Left ventricle myocardium inferior (tissue), 1 donor: ENCODE measurements around the gene SKI. TPM values are rescaled to one million over a fixed set of nuclear protein-coding genes. Genes with fewer than 3 reads are reported as not detected.

Experiments used
- DNase-seq: peaks from one replicate; pipeline ENCODE4 v3.0.0-alpha.2; 2020
- H3K27ac ChIP-seq: fragments of 200-600 bp; replicated peaks from 2 replicates; pipeline ENCODE4 v1.8.0; 2021
- H3K27me3 ChIP-seq: fragments of 200-600 bp; 2 replicates; pipeline ENCODE4 v1.8.0; 2021; ENCODE audit warnings: low read depth
- H3K36me3 ChIP-seq: fragments of 200-600 bp; 2 replicates; pipeline ENCODE4 v1.8.0; 2021
- H3K4me1 ChIP-seq: fragments of 200-600 bp; 2 replicates; pipeline ENCODE4 v1.8.0; 2021
- H3K4me3 ChIP-seq: fragments of 200-600 bp; 2 replicates; pipeline ENCODE4 v1.8.0; 2021; ENCODE audit warnings: mild to moderate bottlenecking, moderate library complexity
- H3K9me3 ChIP-seq: fragments of 200-600 bp; replicated peaks from 2 replicates; pipeline ENCODE4 v1.8.0; 2021
- intact Hi-C: fragments of 100-400 bp; cut with micrococcal nuclease; formaldehyde crosslinking; loops from one replicate; pipeline ENCODE4 v1.11.0; 2022
- total RNA-seq: library from RNA; stranded (reverse); fragmentation: NEBNext Ultra II Directional; extraction: Animal tissue kit (Norgen Biotek cat#: 25700); gene quantifications from one replicate; pipeline ENCODE4 v1.2.1, GENCODE V29; 2021
- TF ChIP-seq, protein P1 (sequence below): fragments of 200-600 bp; IDR thresholded peaks from 2 replicates; pipeline ENCODE4 v1.8.0; 2021; ENCODE audit warnings: antibody characterized with exemption, mild to moderate bottlenecking, borderline replicate concordance
- donor health status: DM: no; HTN: yes; CAD: no; lungs with severe emphysema.

SKI gene
- total RNA-seq, 1 donor from 2014 or later: 37.9 TPM

- H3K36me3 ChIP-seq: no peaks in the 10 kb centered on the region
- no peaks in the 10 kb centered on the region for H3K27me3 ChIP-seq
- intact Hi-C loops: no loop called here
- H3K9me3 ChIP-seq: no peaks in the 10 kb centered on the region
- no peak for DNase-seq
- TF ChIP-seq, protein P1, sequence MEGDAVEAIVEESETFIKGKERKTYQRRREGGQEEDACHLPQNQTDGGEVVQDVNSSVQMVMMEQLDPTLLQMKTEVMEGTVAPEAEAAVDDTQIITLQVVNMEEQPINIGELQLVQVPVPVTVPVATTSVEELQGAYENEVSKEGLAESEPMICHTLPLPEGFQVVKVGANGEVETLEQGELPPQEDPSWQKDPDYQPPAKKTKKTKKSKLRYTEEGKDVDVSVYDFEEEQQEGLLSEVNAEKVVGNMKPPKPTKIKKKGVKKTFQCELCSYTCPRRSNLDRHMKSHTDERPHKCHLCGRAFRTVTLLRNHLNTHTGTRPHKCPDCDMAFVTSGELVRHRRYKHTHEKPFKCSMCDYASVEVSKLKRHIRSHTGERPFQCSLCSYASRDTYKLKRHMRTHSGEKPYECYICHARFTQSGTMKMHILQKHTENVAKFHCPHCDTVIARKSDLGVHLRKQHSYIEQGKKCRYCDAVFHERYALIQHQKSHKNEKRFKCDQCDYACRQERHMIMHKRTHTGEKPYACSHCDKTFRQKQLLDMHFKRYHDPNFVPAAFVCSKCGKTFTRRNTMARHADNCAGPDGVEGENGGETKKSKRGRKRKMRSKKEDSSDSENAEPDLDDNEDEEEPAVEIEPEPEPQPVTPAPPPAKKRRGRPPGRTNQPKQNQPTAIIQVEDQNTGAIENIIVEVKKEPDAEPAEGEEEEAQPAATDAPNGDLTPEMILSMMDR: no peak
- no peak overlapping the region for H3K27ac ChIP-seq
- H3K4me1 ChIP-seq: no peaks in the 10 kb centered on the region
- H3K4me3 ChIP-seq: no peak overlapping the region
Measured at GRCh38 chr1:2342384-2343022, 114.4 kb downstream of the SKI start.

DNA sequence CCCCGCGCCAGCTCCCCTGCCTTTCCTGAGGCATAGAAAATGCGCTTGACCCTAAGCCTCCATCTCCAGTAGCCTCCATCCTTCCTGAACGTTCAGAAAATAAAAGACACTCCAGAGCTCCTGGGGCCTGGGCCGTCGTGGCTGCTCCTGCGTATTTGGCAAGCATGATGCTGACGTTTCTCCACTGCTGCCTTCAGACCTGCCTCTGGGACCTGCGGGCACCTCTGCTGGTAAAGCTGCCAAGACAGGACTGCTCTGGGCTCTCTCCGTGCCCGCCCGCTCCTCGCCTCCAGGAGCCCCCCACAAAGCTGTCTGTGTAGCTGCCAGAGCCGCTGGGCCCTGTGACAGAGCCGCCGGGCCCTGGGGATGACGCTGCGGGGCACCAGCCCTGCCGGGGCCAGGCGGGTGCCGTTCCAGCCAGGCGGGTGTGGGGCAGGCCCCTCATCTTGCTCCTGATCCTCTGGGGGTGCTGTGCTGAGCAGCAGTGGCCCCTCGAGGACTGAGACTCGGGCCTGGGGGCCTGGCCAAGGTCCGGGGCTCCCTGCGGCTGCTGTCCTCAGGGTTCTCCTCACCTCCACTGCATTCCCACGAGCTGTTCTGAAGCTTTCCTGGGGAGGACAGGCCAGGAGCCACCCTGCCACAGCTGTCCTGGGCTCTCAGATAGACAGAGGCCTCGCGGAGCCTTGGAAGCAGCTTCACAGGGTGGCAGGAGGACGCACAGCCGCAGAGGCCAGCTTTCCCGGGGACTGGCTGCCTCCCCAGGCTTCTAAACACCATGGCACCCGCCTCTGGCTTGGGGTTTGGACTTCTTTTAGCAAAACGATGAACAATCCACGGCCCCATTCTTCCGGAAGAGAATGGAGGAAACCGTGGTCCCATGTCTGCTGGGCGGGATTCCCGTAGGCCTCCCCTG, 115.2 kb downstream of the SKI start:
- Histone ChIP-seq H3K27ac (no peak overlapping the region), H3K4me3 (no peak overlapping the region), H3K27me3 (no peaks in the 10 kb centered on the region), H3K9me3 (no peaks in the 10 kb centered on the region), H3K36me3 (no peaks in the 10 kb centered on the region), H3K4me1 (no peaks in the 10 kb centered on the region)
- TF ChIP-seq, protein P1: no peak
- intact Hi-C loops: no loop called here
- DNase-seq: no peak

- Histone ChIP-seq H3K36me3 (no peaks in the 10 kb centered on the region), H3K27ac (no peak overlapping the region), H3K9me3 (no peaks in the 10 kb centered on the region), H3K4me1 (no peaks in the 10 kb centered on the region), H3K4me3 (no peak overlapping the region), H3K27me3 (no peaks in the 10 kb centered on the region)
- intact Hi-C loops: no loop called here
- TF ChIP-seq, protein P1: no peak
- no peak for DNase-seq
Measured at GRCh38 chr1:2344121-2344681, 116.1 kb downstream of the SKI start.

- no peaks in the 10 kb centered on the region for H3K4me1 ChIP-seq
- no peak overlapping the region for H3K27ac ChIP-seq
- intact Hi-C loops: no loop called here
- H3K4me3 ChIP-seq: no peak overlapping the region
- H3K9me3 ChIP-seq: no peaks in the 10 kb centered on the region
- TF ChIP-seq, protein P1: no peak
- no peaks in the 10 kb centered on the region for H3K27me3 ChIP-seq
- peak; percentile 11 for DNase-seq
- no peaks in the 10 kb centered on the region for H3K36me3 ChIP-seq
Measured at GRCh38 chr1:2344744-2345296, 116.7 kb downstream of the SKI start.

DNA sequence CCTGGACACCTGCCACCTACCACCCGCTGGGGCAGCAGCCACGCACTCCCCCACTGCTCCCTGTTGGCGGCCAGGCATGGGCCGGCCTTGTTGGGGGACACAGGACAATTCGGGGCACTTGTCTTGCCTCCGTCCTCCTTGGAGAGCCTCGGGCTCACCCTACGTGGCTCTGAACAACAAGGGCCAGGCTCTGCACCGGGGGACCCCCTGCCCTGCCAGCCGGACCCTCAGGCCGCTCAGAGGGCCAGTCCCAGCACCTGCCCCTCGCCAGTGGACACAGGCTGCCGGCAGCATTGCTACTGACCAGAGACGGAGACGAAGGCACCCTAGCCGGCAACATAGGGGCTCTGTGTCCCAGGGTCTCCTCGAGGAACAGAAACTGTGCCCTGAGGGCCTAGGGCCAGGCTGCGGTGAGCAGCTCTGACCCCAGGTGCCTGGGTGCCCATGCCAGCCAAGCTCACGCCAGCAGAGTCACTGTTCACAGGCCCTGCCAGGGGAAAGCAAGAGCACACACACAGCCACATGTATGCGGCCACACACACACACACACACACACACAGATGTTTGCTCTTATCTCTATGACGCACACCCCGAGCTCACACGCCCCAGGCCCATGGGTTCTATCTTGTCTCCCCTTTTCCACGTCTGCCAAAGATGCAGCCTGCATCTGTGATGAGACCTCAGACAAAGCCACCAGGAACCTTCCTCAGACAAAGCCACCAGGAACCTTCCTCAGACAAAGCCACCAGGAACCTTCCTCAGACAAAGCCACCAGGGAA, 117.4 kb downstream of the SKI start:
- DNase-seq: no peak
- Histone ChIP-seq H3K27me3 (no peaks in the 10 kb centered on the region), H3K9me3 (no peaks in the 10 kb centered on the region), H3K4me3 (no peak overlapping the region), H3K36me3 (no peaks in the 10 kb centered on the region), H3K27ac (no peak overlapping the region), H3K4me1 (no peaks in the 10 kb centered on the region)
- TF ChIP-seq, protein P1: no peak
- intact Hi-C loops: no loop called here
